ENCODE results near the gene FLVCR2. TPM values are rescaled to one million over a fixed set of nuclear protein-coding genes. Genes with fewer than 3 reads are reported as not detected.

Gene FLVCR2
- total RNA-seq, 1 donor from 2014 or later = 11.7 TPM

DNA sequence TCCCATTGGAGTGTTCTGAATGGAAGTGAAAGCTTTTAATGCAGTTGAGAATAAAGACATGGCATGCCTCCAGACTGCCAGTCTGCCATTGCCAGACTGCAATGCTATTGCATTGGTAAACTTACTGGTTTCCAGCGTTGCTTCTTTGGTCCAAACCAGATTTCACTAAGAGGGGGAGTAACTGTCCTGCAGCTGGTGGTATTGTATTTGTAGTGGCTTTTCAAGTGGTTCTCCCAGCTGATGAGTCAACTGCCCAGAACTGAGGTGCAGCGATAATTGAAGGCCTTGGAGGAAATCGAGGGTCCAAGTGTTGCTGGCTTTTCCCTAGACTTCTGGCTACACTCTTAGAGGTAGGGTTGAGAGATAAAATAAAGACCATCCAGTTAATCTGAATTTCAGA lies 50.4 kb downstream of the FLVCR2 start:
- DNase-seq = no peak
- H3K9me3 Mint-ChIP-seq = no peaks in the 10 kb centered on the region
- CTCF ChIA-PET = no interaction called here
- POLR2A ChIA-PET = no interaction called here
- TF ChIP-seq, protein P1, sequence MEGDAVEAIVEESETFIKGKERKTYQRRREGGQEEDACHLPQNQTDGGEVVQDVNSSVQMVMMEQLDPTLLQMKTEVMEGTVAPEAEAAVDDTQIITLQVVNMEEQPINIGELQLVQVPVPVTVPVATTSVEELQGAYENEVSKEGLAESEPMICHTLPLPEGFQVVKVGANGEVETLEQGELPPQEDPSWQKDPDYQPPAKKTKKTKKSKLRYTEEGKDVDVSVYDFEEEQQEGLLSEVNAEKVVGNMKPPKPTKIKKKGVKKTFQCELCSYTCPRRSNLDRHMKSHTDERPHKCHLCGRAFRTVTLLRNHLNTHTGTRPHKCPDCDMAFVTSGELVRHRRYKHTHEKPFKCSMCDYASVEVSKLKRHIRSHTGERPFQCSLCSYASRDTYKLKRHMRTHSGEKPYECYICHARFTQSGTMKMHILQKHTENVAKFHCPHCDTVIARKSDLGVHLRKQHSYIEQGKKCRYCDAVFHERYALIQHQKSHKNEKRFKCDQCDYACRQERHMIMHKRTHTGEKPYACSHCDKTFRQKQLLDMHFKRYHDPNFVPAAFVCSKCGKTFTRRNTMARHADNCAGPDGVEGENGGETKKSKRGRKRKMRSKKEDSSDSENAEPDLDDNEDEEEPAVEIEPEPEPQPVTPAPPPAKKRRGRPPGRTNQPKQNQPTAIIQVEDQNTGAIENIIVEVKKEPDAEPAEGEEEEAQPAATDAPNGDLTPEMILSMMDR (IDR thresholded peaks at IDR 0.05) = no peak
- H3K36me3 Mint-ChIP-seq (ENCODE audit: low read depth) = no peaks in the 10 kb centered on the region
- H3K27ac Mint-ChIP-seq = no peak overlapping the region
- H3K4me1 Mint-ChIP-seq = peaks cover 12% of the 10 kb centered on the region
- H3K27me3 Mint-ChIP-seq = peaks cover 18% of the 10 kb centered on the region
- ATAC-seq (ENCODE audit: low read depth) = no peak
- no peak overlapping the region for H3K4me3 Mint-ChIP-seq
- intact Hi-C loops (cut with micrococcal nuclease) = loop anchor here (5.0 kb wide), 1 partner anchor 563 kb away; no protein-coding TSS in a partner anchor

DNA sequence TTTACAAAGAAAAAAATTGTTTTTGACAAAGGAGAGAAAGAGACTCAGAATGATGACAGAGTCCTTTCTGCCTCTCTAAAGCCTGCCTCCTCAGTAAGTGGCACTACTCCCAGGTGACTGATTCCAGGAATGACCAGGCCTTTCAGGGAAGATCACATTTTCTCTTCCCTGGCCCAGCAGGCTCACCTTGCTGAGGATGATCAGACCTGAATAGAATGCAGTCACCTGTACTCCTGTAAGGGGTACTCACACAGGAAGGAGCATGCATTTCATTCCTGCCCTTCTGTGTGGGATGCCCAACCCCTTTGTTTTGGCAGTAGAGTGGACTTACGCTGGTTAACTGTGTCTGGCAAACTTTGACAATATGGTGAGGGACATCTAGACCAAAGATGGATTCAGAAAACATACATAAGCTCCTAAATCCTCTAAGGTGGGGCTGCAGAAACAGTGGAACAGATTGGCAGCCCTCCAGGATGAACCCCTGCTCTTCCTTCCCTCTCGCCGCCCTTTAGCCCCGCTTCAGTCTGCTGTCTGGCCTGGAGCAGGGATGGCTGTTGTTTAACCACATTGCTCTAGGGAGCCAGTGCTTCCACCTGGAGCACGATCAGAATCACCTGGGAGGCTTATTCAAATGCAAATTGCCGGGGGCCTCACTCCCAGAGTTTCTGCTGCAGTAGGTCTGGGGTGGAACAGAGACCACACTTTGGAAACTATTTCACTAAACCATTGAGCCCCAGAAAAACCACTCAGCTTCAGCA lies 52.5 kb downstream of the FLVCR2 start:
- H3K4me3 Mint-ChIP-seq = no peak overlapping the region
- H3K36me3 Mint-ChIP-seq (ENCODE audit: low read depth) = no peaks in the 10 kb centered on the region
- no peak overlapping the region for H3K27ac Mint-ChIP-seq
- H3K4me1 Mint-ChIP-seq = no peaks in the 10 kb centered on the region
- ChIA-PET POLR2A (no interaction called here), CTCF (no interaction called here)
- DNase-seq (no peak), ATAC-seq (ENCODE audit: low read depth) (no peak)
- intact Hi-C loops (cut with micrococcal nuclease) = no loop called here
- no peaks in the 10 kb centered on the region for H3K9me3 Mint-ChIP-seq
- TF ChIP-seq, protein P1 (IDR thresholded peaks at IDR 0.05) = no peak
- H3K27me3 Mint-ChIP-seq = peaks cover 8% of the 10 kb centered on the region

DNA sequence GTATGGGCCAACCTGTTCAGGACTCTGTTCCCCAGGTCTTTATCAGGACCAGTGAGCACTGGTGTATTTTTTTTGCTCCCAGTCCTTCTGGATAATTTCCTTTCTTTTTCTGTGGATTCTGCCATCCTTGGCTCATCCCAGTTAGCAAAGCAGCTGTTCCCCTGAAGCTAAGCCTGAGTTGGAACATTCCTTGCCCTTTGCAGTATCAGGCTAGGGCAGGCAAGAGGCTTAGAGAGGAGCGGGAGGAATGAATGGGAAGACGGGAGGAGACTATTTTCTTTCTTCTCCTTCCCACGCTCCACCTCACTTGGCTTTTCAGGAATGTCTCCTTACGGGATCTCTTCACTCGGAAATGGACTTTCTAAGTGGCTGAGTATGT lies 53.0 kb downstream of the FLVCR2 start:
- ATAC-seq (ENCODE audit: low read depth) (no peak), DNase-seq (no peak)
- TF ChIP-seq, protein P1 (IDR thresholded peaks at IDR 0.05) = no peak
- ChIA-PET CTCF (interaction anchor here (0.9 kb wide), 1 partner anchor 54 kb away, joined by 3 read pairs; no protein-coding TSS in a partner anchor), POLR2A (no interaction called here)
- H3K4me1 Mint-ChIP-seq = no peaks in the 10 kb centered on the region
- no peak overlapping the region for H3K4me3 Mint-ChIP-seq
- intact Hi-C loops (cut with micrococcal nuclease) = no loop called here
- H3K36me3 Mint-ChIP-seq (ENCODE audit: low read depth) = no peaks in the 10 kb centered on the region
- peaks cover 7% of the 10 kb centered on the region for H3K27me3 Mint-ChIP-seq
- no peak overlapping the region for H3K27ac Mint-ChIP-seq
- no peaks in the 10 kb centered on the region for H3K9me3 Mint-ChIP-seq

DNA sequence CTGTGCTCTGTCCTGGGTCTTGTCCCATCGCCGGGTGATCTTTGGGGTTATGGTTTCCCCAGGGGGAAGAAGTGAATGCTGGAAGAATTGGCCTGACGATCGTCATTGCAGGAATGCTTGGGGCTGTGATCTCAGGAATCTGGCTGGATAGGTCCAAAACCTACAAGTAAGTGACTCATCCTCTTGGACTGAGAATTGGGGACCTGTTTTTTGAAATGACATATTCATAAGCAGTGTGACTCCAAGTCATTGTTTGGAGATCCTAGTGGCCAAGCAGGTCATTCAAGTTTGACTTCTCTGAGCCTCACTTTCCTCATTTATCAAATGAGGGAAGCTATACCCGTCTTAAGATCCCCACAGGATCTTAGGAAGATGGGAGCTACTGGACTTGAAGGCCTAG lies 56.4 kb downstream of the FLVCR2 start:
- intact Hi-C loops (cut with micrococcal nuclease) = no loop called here
- ATAC-seq (ENCODE audit: low read depth) = no peak
- H3K4me1 Mint-ChIP-seq = no peaks in the 10 kb centered on the region
- peaks cover 2% of the 10 kb centered on the region for H3K27me3 Mint-ChIP-seq
- TF ChIP-seq, protein P1 (IDR thresholded peaks at IDR 0.05) = no peak
- ChIA-PET POLR2A (no interaction called here), CTCF (no interaction called here)
- H3K4me3 Mint-ChIP-seq = no peak overlapping the region
- DNase-seq = no peak
- H3K27ac Mint-ChIP-seq = no peak overlapping the region
- H3K36me3 Mint-ChIP-seq (ENCODE audit: low read depth) = no peaks in the 10 kb centered on the region
- H3K9me3 Mint-ChIP-seq = no peaks in the 10 kb centered on the region

DNA sequence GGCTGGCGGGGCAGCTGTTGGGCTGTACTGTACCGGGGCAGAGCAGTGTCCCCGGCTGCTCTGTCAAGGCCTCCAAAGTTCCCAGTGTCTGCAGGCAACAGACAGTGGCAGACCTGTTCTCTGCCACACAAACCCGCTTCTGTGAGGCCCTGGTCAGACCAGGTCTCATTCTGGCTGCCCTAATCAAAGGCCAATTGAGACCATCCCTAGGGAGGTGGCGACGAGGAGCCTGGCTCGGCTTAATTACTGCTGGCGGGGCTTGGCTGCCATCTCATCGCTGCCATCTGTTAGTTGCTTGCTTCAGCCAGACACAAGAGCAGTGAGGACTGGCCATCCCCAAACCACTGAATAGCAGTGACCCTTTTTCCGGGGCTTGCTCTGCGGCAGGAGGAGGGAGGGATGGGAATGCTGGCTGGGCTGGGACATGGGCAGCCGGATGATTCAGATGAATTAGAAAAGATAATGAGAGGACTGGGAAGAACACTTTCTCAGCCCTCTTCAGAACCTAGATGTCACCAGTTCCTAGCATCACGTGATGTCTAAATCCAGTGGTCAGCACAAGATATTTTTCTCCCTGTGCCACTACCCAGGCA lies 57.8 kb downstream of the FLVCR2 start:
- Mint-ChIP-seq H3K4me3 (no peak overlapping the region), H3K9me3 (no peaks in the 10 kb centered on the region), H3K27ac (no peak overlapping the region), H3K36me3 (ENCODE audit: low read depth) (no peaks in the 10 kb centered on the region), H3K27me3 (no peaks in the 10 kb centered on the region), H3K4me1 (no peaks in the 10 kb centered on the region)
- CTCF ChIA-PET = interaction anchor here (1.5 kb wide), 1 partner anchor 18 kb away, joined by 5 read pairs; no protein-coding TSS in a partner anchor
- intact Hi-C loops (cut with micrococcal nuclease) = no loop called here
- TF ChIP-seq, protein P1 (IDR thresholded peaks at IDR 0.05) = no peak
- DNase-seq (no peak), ATAC-seq (ENCODE audit: low read depth) (no peak)
- POLR2A ChIA-PET = interaction anchor here (0.6 kb wide), 1 partner anchor 32 kb away, joined by 6 read pairs; no protein-coding TSS in a partner anchor
